NOMO-1 (cell line): ENCODE measurements around the gene EHHADH.
A peak's percentile ranks its signal among the peaks of the same experiment; 100 is the strongest.

ENCODE experiments used
- DNase-seq, 2 experiments: peaks; one replicate each; lab custom pipeline; 2025; ENCODE audit not compliant: unreplicated experiment in 2 of 2; lab: John Stamatoyannopoulos, UW

EHHADH gene

DNA sequence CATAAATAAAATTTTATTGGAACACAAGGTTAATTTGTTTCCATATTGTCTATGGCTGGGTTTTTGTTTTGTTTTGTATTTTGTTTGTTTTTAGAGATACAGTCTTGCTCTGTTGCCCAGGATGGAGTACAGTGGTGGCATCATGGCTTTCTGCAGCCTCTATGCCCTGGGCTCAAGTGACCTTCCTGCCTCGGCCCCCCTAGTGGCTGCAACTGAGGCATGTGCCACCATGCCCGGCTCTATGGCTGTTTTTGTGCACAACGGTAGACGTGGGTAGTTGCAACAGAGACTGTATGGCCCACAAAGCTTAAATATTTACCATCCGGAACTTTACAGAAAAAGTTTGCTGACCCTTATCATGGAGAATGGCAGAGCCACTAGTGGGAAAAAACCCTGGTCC, 54.2 kb downstream of the EHHADH start:
- DNase-seq: no peak

DNA sequence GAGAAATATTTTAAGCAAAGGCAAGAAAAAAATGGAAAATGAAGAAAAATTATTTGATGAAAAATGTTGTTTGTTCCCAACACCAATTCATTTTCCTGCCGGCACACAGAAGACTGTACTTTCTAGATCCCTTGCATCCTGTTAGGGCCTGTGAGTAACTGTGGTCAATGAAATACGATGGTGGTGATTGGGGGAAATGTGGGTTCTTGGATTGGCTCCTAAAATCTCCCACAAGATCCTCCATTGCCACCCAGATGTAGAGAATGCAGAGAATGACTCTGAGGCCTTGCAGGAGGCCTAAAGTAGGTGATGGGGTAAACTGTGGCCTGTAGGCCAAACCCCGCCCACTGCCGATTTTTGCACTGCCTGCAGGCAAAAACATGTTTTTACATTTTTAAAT, 54.6 kb downstream of the EHHADH start:
- DNase-seq: no peak

DNA sequence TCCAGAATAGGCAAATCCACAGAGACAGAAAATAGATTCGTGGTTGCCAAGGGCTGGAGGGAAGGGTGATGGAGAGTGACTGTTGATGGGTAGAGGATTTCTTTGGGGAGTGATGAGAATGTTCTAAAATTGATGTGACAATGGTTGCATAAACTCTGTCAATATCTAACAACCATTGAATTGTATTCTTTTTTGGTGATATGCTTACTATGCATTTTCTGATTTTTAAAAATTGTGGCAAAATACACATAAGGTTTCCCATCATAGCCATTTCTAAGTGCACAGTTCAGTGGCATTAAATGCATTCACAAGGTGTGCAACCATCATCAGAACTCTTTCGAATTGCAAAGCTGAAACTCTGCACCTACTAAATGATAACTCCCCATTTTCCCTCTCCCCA, 56.8 kb downstream of the EHHADH start:
- no peak for DNase-seq

DNA sequence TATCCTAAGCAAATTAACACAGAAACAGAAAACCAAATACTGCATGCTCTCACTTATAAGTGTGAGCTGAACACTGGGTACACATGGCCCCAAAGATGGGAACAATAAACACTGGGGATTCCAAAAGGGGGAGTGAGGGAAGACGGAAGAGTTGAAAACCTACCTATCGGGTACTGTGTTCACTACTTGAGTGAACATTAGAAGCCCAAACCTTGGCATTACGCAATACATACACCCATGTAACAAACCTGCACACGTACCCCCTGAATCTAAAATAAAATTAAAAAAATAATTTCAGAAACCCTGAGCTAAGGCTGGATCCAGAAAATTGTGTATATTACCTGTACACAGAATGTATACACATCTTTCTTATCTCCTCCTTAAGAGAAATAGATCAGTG, 58.2 kb downstream of the EHHADH start:
- no peak for DNase-seq

DNA sequence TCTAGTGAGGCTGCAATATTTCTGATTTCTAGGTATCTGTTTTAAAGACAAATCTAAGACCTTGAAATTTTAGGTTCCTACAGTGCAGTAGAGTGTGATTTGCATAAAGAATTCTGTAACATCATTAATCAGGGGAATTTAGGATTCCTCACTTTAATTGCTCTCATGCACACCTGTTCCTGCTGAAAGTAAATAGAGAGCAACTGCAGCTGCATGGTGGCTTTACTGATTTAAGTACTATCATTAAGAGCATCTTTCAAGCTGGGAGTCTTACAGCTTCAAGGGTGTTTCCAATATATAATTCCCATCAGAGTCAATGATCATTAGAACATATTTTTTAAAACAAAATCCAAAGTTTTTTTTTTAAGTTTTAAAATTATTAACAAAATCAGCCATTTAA, 65.0 kb downstream of the EHHADH start:
- DNase-seq: no peak

DNA sequence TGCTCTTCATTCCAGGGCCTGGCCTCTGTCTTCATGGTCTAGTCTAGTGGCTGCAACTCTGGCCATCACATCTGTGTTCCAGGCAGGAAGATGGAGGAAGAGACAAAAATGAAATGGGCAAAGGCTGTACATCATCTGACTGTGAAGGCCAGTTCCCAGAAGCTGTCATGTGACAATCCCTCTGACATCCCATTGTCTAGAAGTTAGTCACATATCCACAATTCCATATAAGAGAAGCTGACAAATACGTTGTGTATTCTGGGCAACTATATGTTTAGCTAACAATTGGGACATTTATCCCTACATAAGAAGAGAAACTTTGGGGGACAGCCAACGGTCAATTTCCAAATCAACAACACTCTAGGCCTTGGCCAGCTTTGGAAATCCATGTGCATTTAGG, 66.5 kb downstream of the EHHADH start:
- DNase-seq: no peak

DNA sequence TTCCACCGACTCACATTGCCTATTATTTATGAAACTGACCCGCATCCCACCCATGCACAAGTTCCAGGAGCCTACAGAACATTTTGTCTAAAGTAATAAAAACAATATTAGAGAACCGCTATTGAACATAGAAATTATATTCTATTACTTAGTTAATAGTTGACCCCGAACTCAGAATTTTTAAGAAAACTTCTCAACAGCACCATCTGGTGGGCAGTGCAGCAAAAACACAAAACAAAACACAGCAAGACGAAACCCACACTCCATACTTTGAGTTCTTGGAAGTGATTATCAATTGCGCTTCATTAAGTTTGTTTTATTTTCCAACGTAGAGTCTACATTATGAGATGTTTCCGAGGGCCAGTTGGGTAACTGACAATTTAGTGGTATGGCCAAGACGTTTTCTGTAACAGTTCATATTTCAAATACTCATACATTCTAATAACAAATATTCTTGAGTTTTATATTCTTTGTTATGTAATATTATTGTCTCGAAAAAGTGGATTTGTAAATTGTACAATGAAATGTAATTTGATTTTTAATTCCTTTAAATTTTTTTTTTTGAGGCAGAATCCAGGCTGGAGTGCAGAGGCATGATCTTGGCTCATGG, 77.0 kb downstream of the EHHADH start:
- DNase-seq: peak; percentile 23 to 31

DNA sequence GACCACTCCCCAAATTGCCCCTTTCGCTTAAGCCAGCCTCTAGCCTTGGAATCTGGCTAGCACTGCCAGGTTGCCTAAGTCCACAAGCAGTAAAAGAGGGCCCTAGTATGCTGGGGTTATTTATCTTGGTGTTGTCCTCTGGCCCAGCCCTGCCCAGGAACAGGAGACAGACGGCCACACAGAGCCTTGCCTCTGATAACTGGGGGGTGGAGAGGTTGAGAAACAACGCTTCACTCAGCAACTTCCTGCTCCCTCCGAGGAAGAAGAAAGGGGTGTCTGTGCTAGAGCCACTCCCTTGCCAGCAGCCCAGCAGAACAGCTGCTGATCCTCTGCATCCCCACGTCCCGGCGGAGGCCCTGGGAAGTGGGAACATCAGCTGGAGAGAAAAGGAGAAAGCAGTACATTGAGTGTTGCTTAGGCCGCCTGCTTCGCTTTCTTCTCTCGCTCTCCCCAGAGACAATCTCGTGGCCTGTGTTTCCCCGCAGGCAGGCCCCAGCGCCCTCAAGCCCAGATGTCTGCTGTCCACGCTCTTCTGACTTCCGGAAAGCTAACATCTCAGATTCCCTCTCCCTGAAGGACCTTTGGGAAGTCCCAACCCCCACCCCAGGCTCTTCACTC, 78.4 kb downstream of the EHHADH start:
- DNase-seq: peak; percentile 90 to 93

DNA sequence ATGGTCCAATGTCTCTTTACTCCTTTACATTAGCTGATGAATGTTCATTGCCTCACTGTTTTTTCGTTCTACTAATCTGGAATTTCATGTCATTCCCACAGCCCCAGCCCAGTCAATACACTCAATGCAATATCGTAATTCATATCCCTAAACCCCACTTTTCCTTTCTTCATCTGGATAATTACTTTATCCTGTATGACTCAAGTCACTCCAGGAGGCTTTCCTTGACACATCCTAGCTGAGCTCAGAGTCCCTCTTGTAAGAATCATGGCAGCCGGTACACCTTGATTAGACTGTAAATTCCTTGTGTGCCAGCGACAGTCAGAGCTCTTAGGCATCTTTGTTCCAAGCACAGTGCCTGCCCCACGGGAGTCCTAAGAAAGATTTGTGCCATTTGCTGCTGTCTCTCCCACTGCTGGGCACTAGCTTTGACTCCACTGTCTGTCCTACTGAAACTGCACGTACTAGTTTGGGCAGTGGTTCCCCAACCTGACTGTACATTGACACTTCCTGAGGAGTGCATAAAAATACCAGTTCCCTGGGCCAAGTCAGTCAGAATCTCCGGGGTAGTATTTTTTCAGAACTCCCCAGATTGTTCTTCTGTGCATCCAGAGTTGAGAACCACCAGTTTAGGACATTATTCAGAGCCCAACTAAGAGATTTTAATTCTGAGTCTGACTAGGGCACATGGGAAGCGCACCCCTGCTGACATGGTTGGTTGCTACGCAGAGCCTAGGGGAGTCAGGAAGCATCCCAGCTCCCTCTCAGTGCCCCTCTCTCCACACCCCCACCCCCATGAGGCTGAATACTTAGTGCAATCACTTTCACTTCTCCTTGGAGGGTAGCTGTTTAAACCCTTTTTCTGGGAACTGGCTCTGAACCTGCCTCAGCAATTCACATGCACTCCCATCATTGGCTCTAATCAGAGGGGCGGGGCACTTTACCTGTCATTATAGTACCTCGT, 81.5 kb downstream of the EHHADH start:
- DNase-seq: peak; percentile 45 to 69

DNA sequence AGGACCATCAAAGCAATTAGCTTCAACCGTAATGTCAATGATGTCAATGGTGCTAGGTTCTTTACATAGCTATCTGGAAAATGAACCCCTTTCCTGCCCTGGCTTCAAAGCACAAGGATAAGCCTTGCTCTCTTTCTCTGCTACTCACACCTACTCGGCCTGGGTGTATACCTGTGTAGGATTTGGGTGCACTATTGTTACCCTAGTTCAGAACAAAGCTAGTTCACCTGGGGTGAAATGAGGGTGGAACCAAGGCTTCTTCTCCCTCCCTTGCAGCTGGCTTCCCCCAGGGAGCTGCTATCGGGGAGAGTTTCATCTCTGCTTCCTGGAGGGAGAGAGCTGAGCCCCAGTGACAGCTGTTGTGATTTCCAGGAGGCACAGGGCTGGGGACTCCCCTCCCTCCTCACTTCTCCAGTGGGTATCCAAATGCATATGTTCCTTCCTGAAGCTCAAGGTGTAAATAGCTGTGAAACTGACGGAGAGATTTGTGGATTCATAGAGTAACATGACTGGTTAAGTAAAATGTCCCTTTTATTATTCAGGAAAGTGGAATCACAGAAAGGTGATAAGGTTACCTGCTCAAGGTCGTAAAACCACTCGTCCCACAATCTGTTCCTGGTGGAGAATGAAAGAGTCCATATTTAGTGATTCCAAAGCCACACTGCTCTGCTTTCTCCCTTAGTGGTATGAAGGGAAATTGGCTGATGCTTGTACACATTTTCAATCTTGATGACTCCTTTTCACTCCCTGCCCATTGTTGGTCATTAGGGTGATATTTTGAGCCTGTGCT, 89.2 kb downstream of the EHHADH start:
- no peak for DNase-seq

DNA sequence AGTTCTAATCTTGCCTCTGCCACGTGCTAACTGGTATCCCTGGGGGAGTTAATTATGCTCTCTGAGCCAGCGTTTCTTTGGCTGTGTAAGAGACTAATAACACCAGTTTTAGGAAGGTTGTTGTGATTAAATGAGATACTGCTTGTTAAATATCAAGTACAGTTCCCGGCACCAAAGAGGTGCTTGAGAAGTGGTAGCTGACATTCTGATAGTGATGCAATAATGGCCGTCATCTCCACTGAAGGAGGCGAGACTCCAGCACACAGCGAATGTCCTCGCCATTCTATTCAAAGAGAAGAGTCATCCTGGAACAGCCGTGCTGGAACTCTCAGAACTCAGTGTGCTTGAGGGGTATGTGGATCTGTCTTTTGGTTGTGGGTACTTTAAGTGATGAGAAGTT, 91.2 kb downstream of the EHHADH start:
- DNase-seq: no peak

DNA sequence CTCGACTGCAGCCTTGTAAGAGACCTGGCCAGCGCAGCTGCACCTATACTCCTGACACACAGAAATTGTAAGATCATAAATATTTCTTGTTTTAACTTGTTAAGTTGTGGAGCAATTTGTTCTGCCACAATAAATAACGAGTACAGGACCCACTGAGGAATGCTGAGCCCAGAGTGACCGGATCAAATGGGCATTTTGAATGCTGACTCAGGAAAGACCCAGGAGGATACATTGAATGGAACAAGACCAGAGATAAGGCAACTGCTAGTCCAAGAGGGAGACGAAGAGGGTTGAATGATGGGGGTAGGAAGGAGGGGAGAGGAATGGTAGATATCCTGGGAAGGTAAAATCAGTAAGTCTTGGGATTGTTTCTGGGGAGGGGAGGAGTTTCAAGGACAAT, 92.1 kb downstream of the EHHADH start:
- DNase-seq: no peak

DNA sequence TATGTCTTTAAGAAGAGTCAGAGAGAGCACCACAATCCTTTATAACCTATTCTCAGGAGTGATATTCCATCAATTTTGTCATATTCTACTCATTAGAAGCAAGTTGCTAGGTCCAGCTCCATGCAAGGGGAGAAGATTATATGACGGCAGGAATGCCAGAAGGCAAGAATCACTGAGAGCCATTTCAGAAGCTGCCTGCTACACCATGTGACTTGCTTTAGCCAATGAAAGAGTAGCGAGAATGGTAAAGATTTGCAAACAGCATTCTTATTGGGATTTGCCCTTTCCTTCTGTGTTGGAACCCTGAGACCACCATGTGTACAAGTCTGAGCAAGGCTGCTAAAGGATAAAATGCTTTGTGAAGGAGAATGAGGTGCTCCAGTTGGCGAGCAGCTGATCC, 96.5 kb downstream of the EHHADH start:
- no peak for DNase-seq

DNA sequence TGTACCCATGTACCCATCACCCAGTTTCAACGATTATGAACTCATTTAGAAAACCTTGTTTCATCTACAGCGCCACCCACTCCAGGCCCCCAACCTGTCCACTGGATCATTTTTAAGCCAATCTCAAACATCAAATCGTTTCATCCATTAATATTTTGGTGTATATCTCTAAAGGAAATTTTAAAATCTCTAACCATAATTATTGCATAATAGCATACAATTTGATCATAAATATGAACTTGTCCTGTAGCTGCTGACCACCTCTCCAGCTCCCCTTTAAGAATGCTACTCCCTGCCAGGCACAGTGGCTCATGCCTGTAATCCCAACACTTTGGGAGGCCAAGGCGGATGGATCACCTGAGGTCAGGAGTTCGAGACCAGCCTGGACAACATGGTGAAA, 98.2 kb downstream of the EHHADH start:
- no peak for DNase-seq

DNA sequence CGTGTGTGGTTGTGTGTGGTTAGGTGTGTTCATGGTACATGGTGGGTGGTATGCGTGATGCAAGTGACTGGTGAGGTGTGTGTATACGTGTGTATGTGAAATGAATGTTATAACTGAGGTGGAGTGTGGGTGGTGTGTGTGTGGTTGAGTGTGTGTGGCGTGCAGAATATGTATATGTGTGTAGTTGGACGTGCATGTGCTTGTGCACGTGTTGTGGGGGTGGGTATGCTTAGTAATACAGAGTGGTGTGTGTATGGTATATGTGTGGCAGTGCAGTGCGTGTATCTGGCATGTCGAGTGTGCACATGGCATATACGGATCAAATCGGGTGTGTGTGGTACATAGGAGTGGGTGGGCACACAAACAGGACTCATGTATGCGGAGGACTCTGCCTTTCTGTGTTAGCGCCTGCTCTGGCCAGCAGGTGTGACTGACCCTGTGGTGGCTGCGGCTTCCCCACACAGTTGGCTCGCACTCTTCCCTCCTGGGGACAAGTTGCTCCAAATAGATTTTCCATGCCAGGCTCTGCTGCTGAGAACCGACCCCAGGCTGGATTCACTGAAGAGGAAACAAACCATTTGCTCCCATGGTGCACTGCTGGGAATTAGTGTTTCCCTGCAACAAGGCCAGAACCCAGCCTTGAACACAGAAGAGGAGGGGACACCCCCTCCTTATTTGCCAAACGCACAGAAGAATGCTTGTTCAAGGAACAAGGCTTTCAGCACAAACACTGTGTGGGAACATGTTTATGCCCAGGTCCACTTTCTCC, 99.8 kb downstream of the EHHADH start:
- DNase-seq: no peak

DNA sequence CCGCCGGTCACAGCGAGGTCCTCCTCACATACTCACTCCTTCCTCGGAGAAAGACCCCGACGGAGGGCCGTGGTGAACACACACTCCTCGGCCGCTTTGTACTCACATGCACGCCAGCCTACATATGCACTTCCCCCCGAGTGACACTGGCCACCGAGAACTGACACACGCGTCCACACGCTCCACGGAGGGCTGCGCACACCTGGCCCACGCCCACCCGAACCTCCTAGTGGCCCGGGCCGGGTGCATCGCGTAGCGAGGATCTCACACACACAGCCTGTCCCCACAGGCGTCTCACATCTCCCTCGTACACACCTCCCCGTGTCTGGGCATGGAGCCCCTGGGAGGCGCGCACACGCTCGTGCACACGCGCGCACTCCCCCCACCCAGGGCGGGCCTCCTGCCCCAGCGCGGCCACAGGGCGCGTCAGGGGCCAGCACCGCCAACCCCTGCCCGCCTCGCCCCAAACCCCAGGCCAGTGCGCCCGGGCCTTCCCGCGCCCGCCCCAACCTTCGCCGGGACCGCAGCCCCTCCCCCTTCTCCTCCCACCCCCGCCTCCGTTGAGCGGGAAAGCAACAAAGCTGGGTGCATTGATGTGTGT, 100.6 kb downstream of the EHHADH start:
- peak in 1 of 2 experiments; percentile 57 for DNase-seq

DNA sequence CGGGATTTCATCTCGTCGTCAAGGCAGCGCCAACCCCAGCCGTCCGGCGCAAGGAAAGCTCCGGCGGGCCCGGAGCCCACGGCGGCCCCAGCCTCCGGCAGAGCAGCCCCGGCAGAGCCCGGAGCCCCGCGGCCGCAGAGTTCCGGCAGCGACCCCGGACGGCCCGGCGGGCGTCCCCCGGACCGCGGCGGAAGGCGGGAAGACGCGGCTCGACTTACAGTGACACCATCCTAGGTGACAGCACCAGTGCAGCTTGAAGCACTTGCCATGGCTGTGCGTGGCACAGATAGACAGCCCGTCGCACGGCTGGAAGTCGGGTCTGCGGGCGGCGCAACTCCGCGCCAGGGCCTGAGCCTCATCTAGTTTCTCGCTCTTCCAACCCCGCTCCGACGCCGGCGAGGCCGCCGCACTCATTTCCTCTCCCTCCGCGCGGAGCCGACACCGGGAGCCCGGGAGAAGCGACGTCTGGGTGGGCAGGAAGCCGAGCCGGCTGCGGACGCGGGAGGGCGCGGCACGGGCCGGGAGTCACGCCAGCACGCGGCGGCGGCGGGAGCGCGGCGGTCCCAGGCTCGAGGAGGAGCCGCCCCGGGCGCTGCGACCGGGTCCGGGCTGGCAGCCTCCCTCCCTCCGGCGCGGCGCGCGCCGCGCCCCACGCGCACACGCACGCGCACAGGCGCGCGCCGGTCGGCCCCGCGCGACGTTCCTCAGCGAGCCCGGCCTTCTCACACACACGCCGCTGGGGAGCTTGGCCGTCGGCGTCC, 101.3 kb downstream of the EHHADH start, which contains the start of gene C3orf70:
Gene C3orf70 (minus strand): TSS at position 651 of the 761 bp plus-strand sequence. CDS start 237 bp downstream, at position 414.
- DNase-seq: peak; percentile 24 to 57

DNA sequence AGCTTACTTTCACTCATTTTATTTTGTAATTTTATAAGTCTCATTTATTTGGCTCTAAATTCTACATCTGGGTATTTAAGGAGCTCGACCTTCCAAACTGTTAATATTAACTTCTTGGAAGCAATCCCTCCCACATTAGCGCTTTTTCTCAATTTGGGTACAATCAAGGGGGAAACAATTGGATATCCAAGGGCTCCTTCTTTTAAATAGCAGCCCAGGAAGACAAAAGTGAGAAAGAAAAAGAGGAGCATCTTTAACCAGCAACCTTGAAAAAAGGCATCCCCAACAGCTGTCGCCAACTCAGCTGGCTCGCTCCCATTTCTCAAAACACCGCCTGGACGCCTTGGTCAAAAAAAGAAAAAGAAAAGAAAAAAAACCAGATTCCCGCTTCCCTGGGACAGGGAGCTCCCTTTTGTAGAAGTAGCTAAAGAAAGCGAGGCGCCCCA, 101.9 kb downstream of the EHHADH start:
- no peak for DNase-seq
